PC-3 (cell line): ENCODE results near the gene CNTN2. TPM values are rescaled to one million over a fixed set of nuclear protein-coding genes. Genes with fewer than 3 reads are reported as not detected.

Source experiments
- ATAC-seq: fragments of 200-7000 bp; cut with Tn5 transposase; 2 replicates; pipeline ENCODE4 v1.9.1; 2020; ENCODE audit warnings: mild to moderate bottlenecking, moderate library complexity
- BruUV-seq: library from RNA; stranded (reverse); fragments of 400-500 nt; replicated peaks from 2 replicates; lab custom pipeline; 2021; lab: Mats Ljungman, UMichigan
- CTCF ChIA-PET: fragments of 300-600 bp; sonication (Branson Sonifier 250); formaldehyde crosslinking; loops from one replicate; lab custom pipeline; 2022; ENCODE audit warnings: antibody characterized with exemption; lab: Charles Lee
- POLR2A ChIA-PET: fragments of 300-600 bp; sonication (Branson Sonifier 250); formaldehyde crosslinking; loops from one replicate; lab custom pipeline; 2022; ENCODE audit warnings: antibody characterized with exemption; ENCODE audit not compliant: unreplicated experiment; lab: Charles Lee
- DNase-seq: peaks from one replicate; pipeline ENCODE4 v3.0.0-alpha.2; 2015
- H2AFZ ChIP-seq: fragments of 300-600 bp; sonication (generic); 2 replicates; pipeline ENCODE4 v1.6.0; 2016; ENCODE audit warnings: antibody characterized with exemption, low read length
- H3F3A ChIP-seq: fragments of 300-600 bp; sonication (generic); one replicate; pipeline ENCODE4 v1.6.0; 2017; ENCODE audit warnings: antibody characterized with exemption, low read length, control low read depth, mild to moderate bottlenecking; ENCODE audit not compliant: unreplicated experiment
- H3K27ac ChIP-seq: fragments of 300-600 bp; sonication (generic); 2 replicates; pipeline ENCODE4 v1.5.1; 2016; ENCODE audit warnings: mild to moderate bottlenecking, low read length
- H3K27me3 ChIP-seq: fragments of 300-600 bp; sonication (generic); 2 replicates; pipeline ENCODE4 v1.6.1; 2016; ENCODE audit warnings: low read length, mixed read lengths
- H3K36me3 ChIP-seq: fragments of 300-600 bp; sonication (generic); 2 replicates; pipeline ENCODE4 v1.6.1; 2016; ENCODE audit warnings: low read depth, mixed run types, low read length, mixed read lengths
- H3K4me1 ChIP-seq: fragments of 300-600 bp; sonication (generic); 2 replicates; pipeline ENCODE4 v1.5.1; 2016; ENCODE audit warnings: low read length; ENCODE audit not compliant: insufficient read depth
- H3K4me2 ChIP-seq: fragments of 300-600 bp; sonication (generic); 2 replicates; pipeline ENCODE4 v1.6.0; 2016; ENCODE audit warnings: low read length
- H3K4me3 ChIP-seq: fragments of 300-600 bp; sonication (generic); 2 replicates; pipeline ENCODE4 v1.5.1; 2016; ENCODE audit warnings: mild to moderate bottlenecking, low read length, mixed read lengths
- H3K79me2 ChIP-seq: fragments of 300-600 bp; sonication (generic); 2 replicates; pipeline ENCODE4 v1.6.1; 2017; ENCODE audit warnings: low read length, mixed read lengths
- H3K9ac ChIP-seq: fragments of 300-600 bp; sonication (generic); 2 replicates; pipeline ENCODE4 v1.6.0; 2016; ENCODE audit warnings: mild to moderate bottlenecking, low read length
- H3K9me2 ChIP-seq: fragments of 300-600 bp; sonication (generic); replicated peaks from 2 replicates; pipeline ENCODE4 v1.6.1; 2016; ENCODE audit warnings: mixed run types, low read length, mixed read lengths
- H3K9me3 ChIP-seq: fragments of 300-600 bp; sonication (generic); 2 replicates; pipeline ENCODE4 v1.6.1; 2016; ENCODE audit warnings: low read length, mixed read lengths
- H4K20me1 ChIP-seq: fragments of 300-600 bp; sonication (generic); 2 replicates; pipeline ENCODE4 v1.6.1; 2016; ENCODE audit warnings: low read length, mixed read lengths
- CTCF ChIP-seq: fragments of 300-600 bp; sonication (generic); conservative IDR thresholded peaks from 2 replicates; pipeline ENCODE4 v1.5.1; 2017; ENCODE audit warnings: antibody characterized with exemption, low read depth, mild to moderate bottlenecking, low read length
- EZH2 ChIP-seq: fragments of 300-600 bp; sonication (generic); IDR thresholded peaks from one replicate; pipeline ENCODE4 v1.6.1; 2017; ENCODE audit warnings: antibody characterized with exemption, mild to moderate bottlenecking, low read length; ENCODE audit not compliant: unreplicated experiment
- EZH2phosphoT487 ChIP-seq: fragments of 300-600 bp; sonication (generic); IDR thresholded peaks from 2 replicates; pipeline ENCODE4 v1.6.1; 2018; ENCODE audit warnings: mild to moderate bottlenecking, antibody characterized with exemption, low read length, borderline replicate concordance
- intact Hi-C: fragments of 100-400 bp; cut with micrococcal nuclease; formaldehyde crosslinking; loops from 2 replicates; pipeline ENCODE4 v1.9.0; 2023
- total RNA-seq: library from RNA; depleted of rRNA; stranded (reverse); fragments of >200 nt; gene quantifications from 2 replicates; pipeline ENCODE4 v1.2.3, GENCODE V29; 2014

CNTN2 gene
- total RNA-seq, 1 experiment from 2014 or later, result 0.07 TPM

GRCh38 chr1:205065666-205066065 is 22.7 kb downstream of the CNTN2 start:
- H3K9ac ChIP-seq, result no peak overlapping the region
- no peak overlapping the region for H3K4me3 ChIP-seq
- ChIA-PET CTCF (interaction anchor here (0.6 to 0.7 kb wide), 3 partner anchors 21 to 77 kb away, joined by 3 read pairs; no protein-coding TSS in a partner anchor), POLR2A (no interaction called here)
- DNase-seq (no peak), ATAC-seq (no peak)
- BruUV-seq, result no TSS peak
- H2AFZ ChIP-seq, result no peak overlapping the region
- no peaks in the 10 kb centered on the region for H3K4me1 ChIP-seq
- TF ChIP-seq EZH2phosphoT487, result no peak
- no peak for TF ChIP-seq EZH2
- TF ChIP-seq CTCF, result no peak
- H3K4me2 ChIP-seq, result no peak overlapping the region
- H3F3A ChIP-seq, result no peaks in the 10 kb centered on the region
- H3K27me3 ChIP-seq, result no peaks in the 10 kb centered on the region
- intact Hi-C loops, result no loop called here
- H4K20me1 ChIP-seq, result no peaks in the 10 kb centered on the region
- H3K9me3 ChIP-seq, result no peaks in the 10 kb centered on the region
- H3K79me2 ChIP-seq, result no peaks in the 10 kb centered on the region
- no peaks in the 10 kb centered on the region for H3K9me2 ChIP-seq
- H3K27ac ChIP-seq, result no peak overlapping the region
- no peaks in the 10 kb centered on the region for H3K36me3 ChIP-seq

- Histone ChIP-seq H3K9me2 (no peaks in the 10 kb centered on the region), H3K27me3 (no peaks in the 10 kb centered on the region), H3K4me2 (no peak overlapping the region), H3K36me3 (no peaks in the 10 kb centered on the region), H3F3A (no peaks in the 10 kb centered on the region), H3K9me3 (no peaks in the 10 kb centered on the region), H3K4me3 (no peak overlapping the region), H2AFZ (no peak overlapping the region), H4K20me1 (no peaks in the 10 kb centered on the region), H3K9ac (no peak overlapping the region), H3K27ac (no peak overlapping the region), H3K79me2 (no peaks in the 10 kb centered on the region), H3K4me1 (no peaks in the 10 kb centered on the region)
- TF ChIP-seq EZH2phosphoT487 (no peak), CTCF (peak; percentile 62), EZH2 (no peak)
- ChIA-PET POLR2A (no interaction called here), CTCF (interaction anchor here (0.6 to 0.7 kb wide), 4 partner anchors 17 to 77 kb away, joined by 3 read pairs; no protein-coding TSS in a partner anchor)
- DNase-seq, result peak; percentile 43
- intact Hi-C loops, result no loop called here
- no TSS peak for BruUV-seq
- peak; percentile 12; the same call in 1 of the 2 replicates for ATAC-seq
Observed at GRCh38 chr1:205066141-205066818, 23.3 kb downstream of the CNTN2 start.

- ChIA-PET POLR2A (no interaction called here), CTCF (no interaction called here)
- Histone ChIP-seq H4K20me1 (no peaks in the 10 kb centered on the region), H3K9ac (no peak overlapping the region), H3F3A (no peaks in the 10 kb centered on the region), H3K9me2 (no peaks in the 10 kb centered on the region), H3K27me3 (no peaks in the 10 kb centered on the region), H3K79me2 (no peaks in the 10 kb centered on the region), H3K4me1 (no peaks in the 10 kb centered on the region), H3K36me3 (no peaks in the 10 kb centered on the region), H2AFZ (no peak overlapping the region), H3K27ac (no peak overlapping the region), H3K4me3 (no peak overlapping the region), H3K9me3 (no peaks in the 10 kb centered on the region), H3K4me2 (no peak overlapping the region)
- no TSS peak for BruUV-seq
- intact Hi-C loops, result no loop called here
- no peak for ATAC-seq
- TF ChIP-seq EZH2phosphoT487 (no peak), EZH2 (no peak), CTCF (no peak)
- DNase-seq, result no peak
Observed at GRCh38 chr1:205067031-205067430, 24.0 kb downstream of the CNTN2 start.
